Endodermal cell (in vitro differentiated cells): ENCODE measurements around the gene MRPL49. TPM values are rescaled to one million over a fixed set of nuclear protein-coding genes. Genes with fewer than 3 reads are reported as not detected.

Experiments
- DNase-seq: peaks from one replicate; pipeline ENCODE4 v3.0.0-alpha.2; 2017
- H3K27ac ChIP-seq: 2 replicates; pipeline ENCODE4 v1.5.1; 2013; ENCODE audit warnings: mild to moderate bottlenecking, low read depth, low read length, moderate library complexity
- H3K27me3 ChIP-seq: 2 replicates; pipeline ENCODE4 v1.6.1; 2013; ENCODE audit warnings: mild to moderate bottlenecking, low read length, moderate library complexity; ENCODE audit not compliant: insufficient read depth, control insufficient read depth, poor library complexity, severe bottlenecking
- H3K36me3 ChIP-seq: 2 replicates; pipeline ENCODE4 v1.7.0; 2013; ENCODE audit warnings: mild to moderate bottlenecking, low read length, moderate library complexity; ENCODE audit not compliant: control insufficient read depth, insufficient read depth
- H3K4me1 ChIP-seq: one replicate; pipeline ENCODE4 v1.7.0; 2013; ENCODE audit warnings: low read length; ENCODE audit not compliant: control insufficient read depth, insufficient read depth
- H3K4me3 ChIP-seq: 2 replicates; pipeline ENCODE4 v1.5.1; 2013; ENCODE audit warnings: mild to moderate bottlenecking, low read length, moderate library complexity
- H3K9ac ChIP-seq: 2 replicates; pipeline ENCODE4 v1.6.1; 2013; ENCODE audit warnings: mild to moderate bottlenecking, low read length, moderate library complexity; ENCODE audit not compliant: poor library complexity, severe bottlenecking; ENCODE audit errors: extremely low read depth
- H3K9me3 ChIP-seq: 2 replicates; pipeline ENCODE4 v1.6.1; 2013; ENCODE audit warnings: mild to moderate bottlenecking, low read length, moderate library complexity; ENCODE audit not compliant: control insufficient read depth
- H3K27ac Mint-ChIP-seq: 2 replicates; pipeline ENCODE4 v1.8.0; 2020; ENCODE audit warnings: mixed read lengths
- H3K27me3 Mint-ChIP-seq: 2 replicates; pipeline ENCODE4 v1.8.0; 2021; ENCODE audit warnings: mild to moderate bottlenecking, mixed read lengths; ENCODE audit not compliant: insufficient read depth
- H3K36me3 Mint-ChIP-seq: 2 replicates; pipeline ENCODE4 v1.8.0; 2020; ENCODE audit warnings: low read depth, mixed read lengths
- H3K4me1 Mint-ChIP-seq: 2 replicates; pipeline ENCODE4 v1.8.0; 2020; ENCODE audit warnings: mixed read lengths
- H3K4me3 Mint-ChIP-seq: 2 replicates; pipeline ENCODE4 v1.8.0; 2020; ENCODE audit warnings: mild to moderate bottlenecking, moderate library complexity, mixed read lengths
- H3K9me3 Mint-ChIP-seq: 2 replicates; pipeline ENCODE4 v1.8.0; 2020; ENCODE audit warnings: mild to moderate bottlenecking, mixed read lengths
- CTCF ChIP-seq: fragments of 200-600 bp; sonication (generic); conservative IDR thresholded peaks from 2 replicates; pipeline ENCODE4 v1.5.0; 2021; ENCODE audit warnings: antibody characterized with exemption, mild to moderate bottlenecking
- WGBS, 2 experiments: methylation state at CpG; one replicate each; pipeline versions ENCODE4 v1.1.5 to v1.1.7; 2013; ENCODE audit warnings: missing lambda C conversion rate in 2 of 2, mixed read lengths in 1 of 2; ENCODE audit not compliant: insufficient coverage in 1 of 2, insufficient read length in 1 of 2; 5-methylcytosine and 5-hydroxymethylcytosine counted together
- total RNA-seq, 2 donors: library from RNA; stranded (reverse); fragmentation: NEBNext Ultra II Directional in 1 of 2; extraction: Animal tissue kit (Norgen Biotek cat#: 25700) in 1 of 2; gene quantifications; 2 replicates in 1 of 2; 3 replicates in 1 of 2; pipeline ENCODE4 v1.2.1, GENCODE V29; 2021

Gene MRPL49
- total RNA-seq, 2 donors from 2014 or later: 53.9 to 56.6 TPM

DNA sequence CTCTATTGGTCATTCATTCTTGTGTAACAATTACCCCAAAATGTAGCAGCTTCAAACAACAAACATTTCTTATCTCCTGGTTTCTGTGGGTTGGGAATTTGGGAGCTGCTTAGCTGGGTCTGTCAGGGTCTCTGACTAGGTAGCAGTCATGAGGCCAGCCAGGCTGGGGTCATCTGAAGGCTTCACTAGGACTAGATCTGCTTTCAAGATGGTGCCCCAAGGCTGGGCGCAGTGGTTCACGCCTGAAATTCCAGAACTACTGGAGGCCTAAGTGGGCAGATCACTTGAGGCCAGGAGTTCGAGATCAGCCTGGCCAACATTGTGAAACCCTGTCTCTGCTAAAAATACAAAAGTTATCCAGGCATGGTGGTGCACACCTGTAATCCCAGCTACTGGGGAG, 34.8 kb downstream of the MRPL49 start:
- peaks cover 10% of the 10 kb centered on the region for H3K27me3 Mint-ChIP-seq
- no peaks in the 10 kb centered on the region for H3K36me3 ChIP-seq
- no peak for TF ChIP-seq CTCF
- no peaks in the 10 kb centered on the region for H3K36me3 Mint-ChIP-seq
- H3K4me1 ChIP-seq: no peaks in the 10 kb centered on the region
- no peak overlapping the region for H3K27ac ChIP-seq
- no peaks in the 10 kb centered on the region for H3K9me3 ChIP-seq
- DNase-seq: no peak
- whole genome bisulfite sequencing, 2 experiments: 84 to 90% methylated on average over 3 of the region's 3 CpGs
- H3K27ac Mint-ChIP-seq: no peak overlapping the region
- no peaks in the 10 kb centered on the region for H3K4me1 Mint-ChIP-seq
- no peak overlapping the region for H3K4me3 Mint-ChIP-seq
- no peak overlapping the region for H3K4me3 ChIP-seq
- H3K9me3 Mint-ChIP-seq: no peaks in the 10 kb centered on the region
- no peaks in the 10 kb centered on the region for H3K27me3 ChIP-seq
- H3K9ac ChIP-seq: no peak overlapping the region

DNA sequence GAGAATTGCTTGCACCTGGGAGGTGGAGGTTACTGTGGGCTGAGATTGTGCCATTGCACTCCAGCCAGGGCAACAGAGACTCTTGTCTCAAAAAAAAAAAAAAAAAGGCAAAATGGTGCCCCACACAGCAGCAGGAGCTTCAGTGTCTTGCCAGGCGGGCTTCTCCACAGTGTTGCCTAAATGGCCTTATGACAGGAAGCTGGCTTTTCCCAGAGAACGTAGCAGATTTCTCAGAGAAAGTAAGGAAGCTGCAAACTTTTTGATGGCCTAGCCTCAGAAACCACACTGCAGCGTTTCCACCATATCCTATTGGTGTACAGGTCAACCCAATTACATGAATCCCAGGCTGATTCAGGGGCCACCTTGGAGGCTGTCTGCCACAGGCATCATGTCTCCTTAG, 35.2 kb downstream of the MRPL49 start:
- Histone ChIP-seq H3K4me1 (no peaks in the 10 kb centered on the region), H3K36me3 (no peaks in the 10 kb centered on the region), H3K27ac (no peak overlapping the region), H3K9me3 (no peaks in the 10 kb centered on the region), H3K27me3 (no peaks in the 10 kb centered on the region), H3K9ac (no peak overlapping the region), H3K4me3 (no peak overlapping the region)
- TF ChIP-seq CTCF: no peak
- Mint-ChIP-seq H3K4me1 (no peaks in the 10 kb centered on the region), H3K4me3 (no peak overlapping the region), H3K36me3 (no peaks in the 10 kb centered on the region), H3K9me3 (no peaks in the 10 kb centered on the region), H3K27me3 (peaks cover 7% of the 10 kb centered on the region), H3K27ac (no peak overlapping the region)
- 88 to 89% methylated on average over 2 to 3 of the region's 3 CpGs for WGBS, 2 experiments
- DNase-seq: no peak

- Mint-ChIP-seq H3K9me3 (no peaks in the 10 kb centered on the region), H3K4me1 (no peaks in the 10 kb centered on the region), H3K27me3 (no peaks in the 10 kb centered on the region), H3K36me3 (no peaks in the 10 kb centered on the region), H3K4me3 (no peak overlapping the region), H3K27ac (no peak overlapping the region)
- Histone ChIP-seq H3K36me3 (no peaks in the 10 kb centered on the region), H3K27ac (no peak overlapping the region), H3K27me3 (no peaks in the 10 kb centered on the region), H3K9ac (no peak overlapping the region), H3K9me3 (no peaks in the 10 kb centered on the region), H3K4me1 (no peaks in the 10 kb centered on the region), H3K4me3 (no peak overlapping the region)
- DNase-seq: no peak
- no peak for TF ChIP-seq CTCF
- 87 to 100% methylated on average over 1 to 5 of the region's 5 CpGs for WGBS, 2 experiments
These were observed 36.9 kb downstream of the MRPL49 start for GRCh38 chr11:65159012-65159411.
